Measurements from ENCODE around the gene STRN3.

DNA sequence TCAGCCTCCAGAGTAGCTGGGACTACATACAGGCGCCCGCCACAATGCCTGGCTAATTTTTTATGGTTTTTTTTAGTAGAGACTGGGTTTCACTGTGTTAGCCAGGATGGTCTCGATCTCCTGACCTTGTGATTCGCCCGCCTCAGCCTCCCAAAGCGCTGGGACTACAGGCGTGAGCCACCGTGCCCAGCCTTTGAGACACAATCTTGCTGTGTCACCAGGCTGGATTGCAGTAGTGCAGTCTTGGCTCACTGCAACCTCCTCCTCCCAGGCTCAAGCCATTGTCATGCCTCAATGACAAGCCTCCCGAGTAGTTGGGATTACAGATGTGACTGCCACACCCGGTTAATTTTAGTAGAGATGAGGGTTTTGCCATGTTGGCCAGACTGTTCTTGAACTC is 21.3 kb upstream of the STRN3 start:
- TF ChIP-seq POLR2A (IDR thresholded peaks at IDR 0.05) (no peak), CTCF (IDR thresholded peaks at IDR 0.05) (no peak)

Measured in sigmoid colon (tissue), 3 donors.